ENCODE results near the gene HAGHL. TPM values are rescaled to one million over a fixed set of nuclear protein-coding genes. Genes with fewer than 3 reads are reported as not detected.
A peak's percentile ranks its signal among the peaks of the same experiment; 100 is the strongest.

HAGHL gene
- total RNA-seq, 1 experiment from 2014 or later: 4.9 TPM

GRCh38 chr16:720990-721764 lies 5.7 kb upstream of the HAGHL start, which contains the start of gene ANTKMT:
TSS of gene ANTKMT (plus strand) at chr16:721146. CDS start at chr16:721275, 129 bp downstream.
- DNase-seq (ENCODE audit: low read depth): peak; percentile 72

GRCh38 chr16:721765-722540 lies 5.0 kb upstream of the HAGHL start:
- no peak for DNase-seq (ENCODE audit: low read depth)

- DNase-seq (ENCODE audit: low read depth): no peak
Observed at GRCh38 chr16:722835-723633, 3.9 kb upstream of the HAGHL start.

DNA sequence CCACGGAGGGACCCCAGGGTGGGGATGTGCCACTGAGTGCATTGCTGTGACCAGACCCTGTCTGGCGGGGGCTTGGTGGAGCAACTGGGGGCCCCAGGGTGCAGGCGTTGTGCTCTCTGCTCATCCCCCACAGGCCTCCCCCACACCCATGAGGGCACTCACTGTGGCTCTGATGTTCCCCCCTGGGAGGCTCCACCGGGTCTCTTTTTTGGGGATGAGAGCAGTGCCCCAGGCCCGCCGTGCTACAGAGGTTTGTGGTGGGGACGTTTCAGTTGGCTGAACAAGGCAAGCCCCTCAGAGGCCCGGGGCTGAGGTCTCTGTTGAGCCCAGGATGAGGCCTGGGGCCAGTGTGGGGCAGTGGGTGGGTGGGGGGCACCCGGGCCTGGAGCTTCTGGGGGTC lies 3.2 kb upstream of the HAGHL start:
- DNase-seq (ENCODE audit: low read depth): no peak

- DNase-seq (ENCODE audit: low read depth): no peak
Observed at GRCh38 chr16:724188-725040, 2.5 kb upstream of the HAGHL start.

GRCh38 chr16:725041-725376 lies 1.9 kb upstream of the HAGHL start:
- DNase-seq (ENCODE audit: low read depth): no peak

- DNase-seq (ENCODE audit: low read depth): no peak
Observed at GRCh38 chr16:725463-726187, 1.3 kb upstream of the HAGHL start.

DNA sequence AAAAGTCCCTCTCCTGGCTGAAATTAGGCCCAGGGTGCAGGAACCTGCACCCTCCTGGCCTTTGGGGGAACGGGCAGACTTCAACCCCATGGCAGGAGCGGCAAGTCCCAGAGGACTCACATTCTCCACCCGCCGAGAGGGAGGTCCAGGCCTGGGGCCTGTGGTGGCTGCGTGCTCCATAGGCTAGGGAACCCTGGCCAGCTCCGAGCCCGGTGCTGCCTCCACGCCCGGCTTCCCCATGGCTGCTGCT lies 793 bp upstream of the HAGHL start:
- no peak for DNase-seq (ENCODE audit: low read depth)

DNA sequence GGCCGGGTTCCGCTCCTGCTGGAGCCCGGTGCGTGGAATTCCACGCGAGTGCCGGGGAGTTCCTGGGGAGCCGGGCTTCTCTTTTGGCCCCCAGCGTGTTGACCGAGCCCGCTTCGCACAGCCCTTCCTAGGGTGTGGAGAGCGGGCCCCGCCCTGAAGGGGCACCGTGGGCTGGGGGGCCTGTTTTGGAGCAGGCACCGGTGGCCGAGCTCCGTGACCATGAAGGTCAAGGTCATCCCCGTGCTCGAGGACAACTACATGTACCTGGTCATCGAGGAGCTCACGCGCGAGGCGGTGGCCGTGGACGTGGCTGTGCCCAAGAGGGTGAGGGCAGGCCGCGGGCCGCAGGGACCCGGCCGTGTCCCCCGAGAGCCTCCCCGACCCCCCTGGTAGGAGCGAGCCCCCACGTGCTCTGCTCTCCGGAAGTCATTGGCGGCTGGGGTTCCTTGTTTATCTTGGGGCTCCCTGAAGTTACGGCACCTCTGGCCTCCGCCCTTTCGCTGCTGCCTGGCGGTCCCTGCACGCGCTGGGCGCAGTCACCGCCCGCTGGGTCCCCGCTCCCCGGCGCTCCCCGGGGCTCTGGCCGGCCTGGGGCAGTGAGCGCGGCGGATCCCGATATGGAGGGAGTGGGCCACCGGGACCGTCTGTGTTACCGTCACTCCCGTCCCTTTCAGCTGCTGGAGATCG lies 528 bp downstream of the HAGHL start:
- DNase-seq (ENCODE audit: low read depth): no peak

- DNase-seq (ENCODE audit: low read depth): peak; percentile 84
Observed at GRCh38 chr16:728131-728889, 1.4 kb downstream of the HAGHL start.

DNA sequence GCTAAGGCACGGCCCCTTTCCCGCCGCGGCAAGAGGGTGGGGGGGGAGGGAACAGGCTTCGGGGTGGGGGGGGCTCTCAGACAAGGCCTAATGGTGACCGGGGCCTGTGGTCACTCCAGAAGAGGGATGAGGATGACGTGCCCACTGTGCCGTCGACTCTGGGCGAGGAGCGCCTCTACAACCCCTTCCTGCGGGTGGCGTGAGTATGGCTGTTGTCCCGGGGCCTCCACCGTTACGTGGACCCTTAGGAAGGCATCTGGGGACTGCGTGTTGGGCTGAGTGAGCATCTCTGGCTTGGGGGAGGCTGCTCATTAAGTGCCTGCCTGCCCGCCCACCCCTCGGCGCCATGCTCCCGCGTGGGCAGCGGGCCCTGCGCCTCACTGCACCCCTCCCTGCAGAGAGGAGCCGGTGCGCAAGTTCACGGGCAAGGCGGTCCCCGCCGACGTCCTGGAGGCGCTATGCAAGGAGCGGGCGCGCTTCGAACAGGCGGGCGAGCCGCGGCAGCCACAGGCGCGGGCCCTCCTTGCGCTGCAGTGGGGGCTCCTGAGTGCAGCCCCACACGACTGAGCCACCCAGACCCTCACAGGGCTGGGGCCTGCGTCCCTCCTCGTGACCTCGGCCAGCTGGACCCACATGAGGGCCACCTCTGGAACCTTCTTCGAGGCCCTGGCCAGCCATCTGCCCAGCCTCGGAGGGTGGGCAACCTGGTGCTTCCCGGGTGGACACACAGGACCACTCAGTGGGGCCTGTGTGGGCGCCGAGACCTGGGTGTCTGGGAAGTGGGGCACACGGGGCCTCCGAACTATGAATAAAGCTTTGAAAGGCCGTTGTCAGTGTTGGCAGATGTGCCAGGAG lies 2.2 kb downstream of the HAGHL start:
- DNase-seq (ENCODE audit: low read depth): no peak

GRCh38 chr16:729768-730665 lies 3.1 kb downstream of the HAGHL start:
- DNase-seq (ENCODE audit: low read depth): no peak

DNA sequence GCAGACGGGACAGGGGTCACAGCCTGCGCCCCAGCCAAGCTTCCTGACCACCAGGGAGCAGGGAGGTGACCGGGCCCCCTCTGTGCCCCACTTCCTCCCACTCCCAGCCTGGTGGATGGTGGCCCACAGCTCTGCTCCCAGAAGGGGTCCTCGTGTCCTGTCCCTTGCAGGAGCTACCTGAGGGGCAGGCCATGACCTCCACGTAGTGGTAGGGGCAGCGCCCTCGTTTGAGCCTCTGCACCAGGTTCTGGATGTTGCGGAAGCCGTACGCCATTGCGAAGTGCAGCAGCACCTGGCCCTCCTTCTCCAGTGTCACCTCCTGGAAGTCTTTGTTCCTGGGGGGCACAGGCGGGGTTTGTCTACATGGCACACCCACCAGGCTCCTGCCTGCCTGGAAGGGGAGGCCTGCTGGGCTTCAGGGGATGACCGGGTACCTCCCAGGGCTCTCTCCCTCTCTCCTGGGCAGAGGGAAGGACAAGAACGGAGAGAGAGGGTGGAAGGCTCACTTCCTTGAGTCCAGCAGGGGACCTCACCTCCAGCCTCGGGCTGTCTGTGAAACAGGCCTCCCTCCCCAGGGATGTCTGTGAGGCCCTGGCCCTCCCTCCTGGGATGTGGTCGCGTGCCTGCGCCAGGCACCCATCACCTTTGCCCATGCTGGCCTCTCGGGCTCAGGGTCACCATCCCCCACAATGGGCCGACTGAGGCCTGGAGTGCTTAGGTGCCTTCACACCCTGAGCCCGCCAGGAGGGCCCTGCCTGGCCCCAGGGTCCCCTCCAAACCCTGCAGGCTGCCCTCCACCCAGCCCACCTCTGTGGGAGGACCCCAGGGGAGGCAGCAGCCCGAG lies 4.0 kb downstream of the HAGHL start:
- DNase-seq (ENCODE audit: low read depth): no peak

DNA sequence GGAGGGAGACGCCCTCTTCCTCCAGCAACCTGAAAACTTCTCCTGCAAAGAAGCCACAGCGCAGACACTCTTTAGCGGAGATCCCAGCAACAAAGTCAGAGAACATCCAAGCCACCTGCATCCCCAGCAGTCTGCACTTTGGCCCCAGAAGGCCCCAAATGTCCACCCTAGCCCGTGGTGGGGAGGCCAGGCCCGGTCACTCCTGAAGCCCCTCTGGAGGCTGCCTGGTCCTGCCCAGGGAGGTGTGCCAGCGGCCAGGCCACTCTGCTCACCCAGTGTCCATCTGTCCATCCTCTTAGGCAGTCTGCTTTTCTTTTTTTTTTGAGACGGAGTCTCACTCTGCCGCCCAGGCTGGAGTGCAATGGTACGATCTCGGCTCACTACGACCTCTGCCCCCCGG lies 5.4 kb downstream of the HAGHL start:
- no peak for DNase-seq (ENCODE audit: low read depth)

DNA sequence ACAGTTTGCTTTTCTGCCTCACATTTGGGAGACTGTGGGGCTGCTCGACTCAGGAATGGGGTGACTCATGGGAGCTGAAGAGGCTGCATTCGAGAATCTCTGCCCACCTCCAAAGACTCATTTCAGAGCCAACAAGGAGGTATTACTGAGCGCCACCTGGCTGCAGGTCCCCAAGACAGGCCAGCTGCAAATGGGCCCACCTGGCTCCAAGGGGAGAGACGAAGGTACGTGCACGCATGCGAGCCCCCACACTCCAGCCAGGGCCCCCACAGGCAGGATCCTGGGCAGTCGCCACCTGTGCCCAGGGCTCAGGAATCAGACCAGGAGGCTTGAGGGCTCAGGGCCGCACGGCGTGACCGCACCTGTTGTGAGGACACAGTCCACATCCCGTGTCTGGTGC lies 6.0 kb downstream of the HAGHL start:
- DNase-seq (ENCODE audit: low read depth): peak; percentile 59

- DNase-seq (ENCODE audit: low read depth): no peak
Observed at GRCh38 chr16:733382-734207, 6.7 kb downstream of the HAGHL start.

Measured in M059J (cell line).